ENCODE measurements around the gene CRTC2.

Gene CRTC2

DNA sequence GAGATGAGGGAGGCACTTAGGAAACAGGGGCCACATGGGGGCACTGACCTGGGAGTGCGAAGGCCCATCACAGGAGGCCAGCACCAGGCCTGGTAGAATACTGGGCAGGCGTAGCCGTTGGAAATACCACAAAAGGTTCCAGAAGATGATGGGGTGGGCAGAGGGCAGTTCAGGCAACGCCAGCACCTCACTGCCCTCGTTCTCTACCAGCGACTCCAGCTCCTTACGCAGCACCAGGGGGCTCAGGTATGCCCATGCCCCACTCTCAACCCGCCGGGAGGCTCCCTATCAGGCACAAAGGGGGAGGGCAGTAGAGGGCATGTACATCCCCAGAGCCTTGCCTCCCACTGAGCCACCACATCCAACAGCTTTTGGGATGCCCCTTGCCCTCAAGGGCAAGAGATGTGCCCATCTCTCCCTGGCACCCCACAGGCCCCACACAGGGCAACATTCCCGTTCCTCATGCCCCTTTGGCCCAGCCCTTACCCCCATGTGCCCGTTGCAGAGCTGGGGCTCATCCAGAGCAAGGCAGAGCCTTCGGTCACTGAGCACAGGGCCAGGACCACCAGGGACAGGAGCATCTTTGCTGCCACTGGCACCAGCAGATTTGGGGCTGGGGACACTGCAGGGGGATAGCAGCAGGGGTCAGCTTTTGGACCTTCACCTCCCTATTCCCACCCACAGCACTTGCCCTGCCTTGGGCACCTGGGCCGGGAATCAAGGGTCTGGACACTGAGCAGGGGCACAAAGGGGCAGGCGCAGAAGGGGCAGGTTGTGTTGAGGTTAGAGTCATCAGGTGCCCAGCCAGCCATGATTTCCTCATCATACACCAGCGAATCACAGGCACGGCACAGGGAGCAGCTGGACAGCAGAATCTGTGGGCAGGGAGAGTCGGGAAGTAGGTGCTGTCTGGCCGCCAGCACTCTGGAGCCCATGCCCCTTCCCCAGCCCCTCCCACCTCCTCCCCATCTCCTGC is 26.0 kb downstream of the CRTC2 start:
- H3K4me3 ChIP-seq (ENCODE audit: low read depth, low read length) = no peak overlapping the region
- TF ChIP-seq, protein P1, sequence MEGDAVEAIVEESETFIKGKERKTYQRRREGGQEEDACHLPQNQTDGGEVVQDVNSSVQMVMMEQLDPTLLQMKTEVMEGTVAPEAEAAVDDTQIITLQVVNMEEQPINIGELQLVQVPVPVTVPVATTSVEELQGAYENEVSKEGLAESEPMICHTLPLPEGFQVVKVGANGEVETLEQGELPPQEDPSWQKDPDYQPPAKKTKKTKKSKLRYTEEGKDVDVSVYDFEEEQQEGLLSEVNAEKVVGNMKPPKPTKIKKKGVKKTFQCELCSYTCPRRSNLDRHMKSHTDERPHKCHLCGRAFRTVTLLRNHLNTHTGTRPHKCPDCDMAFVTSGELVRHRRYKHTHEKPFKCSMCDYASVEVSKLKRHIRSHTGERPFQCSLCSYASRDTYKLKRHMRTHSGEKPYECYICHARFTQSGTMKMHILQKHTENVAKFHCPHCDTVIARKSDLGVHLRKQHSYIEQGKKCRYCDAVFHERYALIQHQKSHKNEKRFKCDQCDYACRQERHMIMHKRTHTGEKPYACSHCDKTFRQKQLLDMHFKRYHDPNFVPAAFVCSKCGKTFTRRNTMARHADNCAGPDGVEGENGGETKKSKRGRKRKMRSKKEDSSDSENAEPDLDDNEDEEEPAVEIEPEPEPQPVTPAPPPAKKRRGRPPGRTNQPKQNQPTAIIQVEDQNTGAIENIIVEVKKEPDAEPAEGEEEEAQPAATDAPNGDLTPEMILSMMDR (IDR thresholded peaks at IDR 0.05; ENCODE audit: low read depth, low read length) = no peak

DNA sequence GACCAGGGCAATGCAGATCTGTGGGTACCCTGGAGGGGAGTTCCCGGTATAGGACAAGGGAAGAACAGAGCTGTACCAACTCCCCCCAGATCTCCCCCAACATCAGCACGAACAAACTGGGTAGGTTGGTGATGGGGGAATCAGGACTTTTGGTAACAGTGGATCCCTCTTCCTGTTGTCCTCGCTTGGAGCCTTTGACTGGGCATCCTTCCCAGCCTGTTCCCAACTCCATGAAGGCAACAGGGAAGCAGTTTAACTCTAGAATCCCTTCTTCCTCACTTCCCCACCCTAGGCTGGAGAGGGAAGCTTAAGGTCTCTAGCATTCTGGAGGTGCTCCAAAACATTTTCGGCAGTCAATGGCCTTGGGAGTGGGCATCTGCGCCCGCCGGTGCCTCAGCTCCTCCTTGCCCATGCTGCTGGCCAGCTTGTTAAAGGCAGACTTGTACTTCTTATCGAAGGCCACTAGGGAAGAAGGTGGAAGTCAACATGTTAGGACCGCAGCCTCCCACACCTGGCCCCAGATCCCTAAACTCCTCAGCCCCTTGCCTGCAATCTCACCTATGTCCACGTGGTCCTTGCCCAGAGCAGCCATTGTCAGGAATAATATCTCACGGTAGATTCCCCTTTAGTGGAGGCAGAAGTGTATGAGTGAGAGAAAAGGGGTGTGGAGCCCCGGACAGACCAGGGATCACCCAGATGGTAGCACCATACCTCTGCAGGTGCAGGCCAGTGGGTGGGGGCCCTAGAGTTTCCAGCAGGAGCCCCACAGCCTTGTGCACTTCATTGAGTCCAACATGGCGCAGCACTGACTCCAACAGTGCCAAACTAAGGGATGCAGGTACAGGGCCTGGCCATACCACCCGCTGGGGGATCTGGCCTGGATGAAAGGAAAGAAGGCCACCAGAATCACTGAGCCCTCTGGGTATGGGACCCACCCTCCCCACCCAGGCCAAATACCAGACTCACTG is 28.1 kb downstream of the CRTC2 start:
- TF ChIP-seq, protein P1 (IDR thresholded peaks at IDR 0.05; ENCODE audit: low read depth, low read length) = no peak
- H3K4me3 ChIP-seq (ENCODE audit: low read depth, low read length) = no peak overlapping the region

DNA sequence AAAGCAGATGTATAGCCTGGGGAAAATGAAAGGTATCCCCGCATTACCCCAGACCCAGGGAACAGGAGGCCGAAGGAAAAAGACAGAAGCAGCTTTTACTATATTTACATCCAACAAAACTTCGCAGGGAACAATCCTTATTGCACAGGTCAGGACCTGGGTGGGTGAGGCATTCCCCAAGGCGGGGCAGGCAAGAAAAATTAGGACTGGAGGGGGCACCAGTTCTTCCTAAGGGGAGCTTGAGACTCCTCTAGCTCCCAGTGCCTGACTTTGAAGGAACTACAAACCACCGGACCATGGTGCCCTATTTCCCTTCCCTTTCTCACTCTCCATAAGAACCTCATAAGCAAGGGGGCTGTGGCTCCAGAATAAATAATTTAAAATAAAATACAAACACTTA is 29.0 kb downstream of the CRTC2 start:
- H3K4me3 ChIP-seq (ENCODE audit: low read depth, low read length) = no peak overlapping the region
- TF ChIP-seq, protein P1 (IDR thresholded peaks at IDR 0.05; ENCODE audit: low read depth, low read length) = no peak

DNA sequence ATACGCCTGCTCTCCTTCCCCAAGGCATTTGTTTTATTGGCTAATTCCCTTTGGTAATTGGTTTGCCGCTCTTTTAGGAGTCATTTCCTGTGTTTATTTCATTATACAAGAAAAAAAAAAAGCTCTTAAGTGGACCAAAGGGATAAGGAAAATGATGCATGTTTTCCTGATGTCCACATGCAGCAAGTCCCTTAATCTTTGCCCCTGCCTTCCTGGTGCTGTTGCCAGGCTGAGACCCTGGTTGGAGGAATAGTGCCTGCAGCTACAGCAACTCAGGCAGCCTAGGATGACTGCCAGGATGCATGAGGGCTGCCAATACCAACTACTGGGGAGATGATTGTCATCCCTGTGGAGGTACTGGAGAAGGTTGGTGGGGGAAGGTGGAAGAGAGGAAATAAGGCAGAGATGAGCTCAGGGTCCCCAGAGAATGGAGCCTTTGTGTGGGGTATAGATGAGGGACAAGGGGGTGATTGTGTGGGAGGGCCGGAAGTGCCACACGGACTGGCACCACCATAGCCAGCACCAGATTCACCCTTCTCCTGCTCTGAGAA is 29.5 kb downstream of the CRTC2 start:
- H3K4me3 ChIP-seq (ENCODE audit: low read depth, low read length) = no peak overlapping the region
- TF ChIP-seq, protein P1 (IDR thresholded peaks at IDR 0.05; ENCODE audit: low read depth, low read length) = no peak

DNA sequence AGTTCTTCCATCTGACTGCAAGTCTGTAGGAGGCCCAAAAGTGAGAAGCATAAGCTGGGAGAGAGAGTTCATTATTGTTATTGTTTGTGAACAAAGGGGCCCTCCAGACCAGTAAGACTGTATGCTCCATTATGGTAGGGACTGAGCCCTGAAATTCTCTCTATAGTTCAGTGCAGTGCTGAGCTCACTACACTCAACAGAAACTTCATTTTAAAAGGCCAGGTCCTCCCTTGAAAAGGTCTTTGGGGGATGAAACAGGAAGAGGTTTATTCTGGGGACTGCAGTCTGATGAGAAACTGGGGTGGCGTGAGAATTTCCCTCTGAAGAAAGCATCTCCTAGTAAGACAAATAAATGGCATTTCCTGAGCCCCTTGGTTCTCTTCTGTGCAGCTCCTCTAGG is 30.2 kb downstream of the CRTC2 start:
- H3K4me3 ChIP-seq (ENCODE audit: low read depth, low read length) = no peak overlapping the region
- TF ChIP-seq, protein P1 (IDR thresholded peaks at IDR 0.05; ENCODE audit: low read depth, low read length) = no peak

DNA sequence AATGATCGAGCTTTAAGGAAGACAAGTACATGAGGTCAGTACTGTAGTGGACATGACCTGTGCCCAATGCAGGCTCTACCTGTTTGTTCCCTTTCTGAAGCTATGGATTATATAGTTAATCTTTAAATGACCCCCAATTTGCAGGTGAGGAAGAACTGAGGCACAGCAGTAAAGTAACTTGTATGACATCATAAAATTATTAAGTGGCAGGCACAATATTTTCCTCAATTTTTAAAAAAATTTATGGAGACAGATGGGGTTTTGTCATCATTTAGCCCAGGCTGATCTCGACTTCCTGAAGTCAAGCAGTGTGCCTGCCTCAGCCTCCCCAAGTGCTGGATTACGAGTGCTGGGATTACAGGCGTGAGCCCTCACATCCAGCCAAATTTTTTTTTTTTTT is 32.0 kb downstream of the CRTC2 start:
- no peak overlapping the region for H3K4me3 ChIP-seq (ENCODE audit: low read depth, low read length)
- TF ChIP-seq, protein P1 (IDR thresholded peaks at IDR 0.05; ENCODE audit: low read depth, low read length) = no peak

All from WI38 (cell line).